Thyroid gland (tissue), 4 donors: ENCODE data around the gene GRIA1.

Experiments
- CTCF ChIP-seq, 6 experiments: fragments of 200-600 bp in 3 of 6; fragments of 450-650 bp in 3 of 6; sonication (generic) in 3 of 6; IDR thresholded peaks; one replicate each; pipeline ENCODE4 v1.5.1; 2016 to 2019; ENCODE audit warnings: antibody characterized with exemption in 6 of 6, mild to moderate bottlenecking in 2 of 6, inconsistent platforms in 1 of 6, moderate library complexity in 1 of 6
- POLR2A ChIP-seq, 2 donors: fragments of 450-650 bp; IDR thresholded peaks; one replicate each; pipeline ENCODE4 v1.6.1; 2017; ENCODE audit warnings: antibody characterized with exemption in 2 of 2, mild to moderate bottlenecking in 2 of 2, moderate library complexity in 1 of 2

GRCh38 chr5:153802050-153802821 is 311.8 kb downstream of the GRIA1 start:
- TF ChIP-seq CTCF (IDR thresholded peaks at IDR 0.05) (no peak), POLR2A (IDR thresholded peaks at IDR 0.05) (no peak)
